ENCODE data around the gene AMPH. TPM values are rescaled to one million over a fixed set of nuclear protein-coding genes. Genes with fewer than 3 reads are reported as not detected.

The AMPH gene
- total and polyA plus RNA-seq, 8 donors = 0.90 to 12.5 (median 10.7) TPM

- no peak for ATAC-seq
- no peaks in the 10 kb centered on the region for H3K36me3 ChIP-seq
- intact Hi-C loops (cut with DNase I) = no loop called here
- DNase-seq = no peak
- H3K4me1 ChIP-seq = peaks cover 0 to 2% of the 10 kb centered on the region in 2 donors
- no peak overlapping the region for H3K4me3 ChIP-seq
- H3K27ac ChIP-seq = no peak overlapping the region
- H3K9me3 ChIP-seq = no peaks in the 10 kb centered on the region
- no peaks in the 10 kb centered on the region for H3K27me3 ChIP-seq
- no peak for TF ChIP-seq CTCF (IDR thresholded peaks at IDR 0.05)
Measured at GRCh38 chr7:38664972-38665371, 33.8 kb upstream of the AMPH start.

GRCh38 chr7:38660427-38661099 lies 29.4 kb upstream of the AMPH start:
- Histone ChIP-seq H3K27me3 (no peaks in the 10 kb centered on the region), H3K36me3 (no peaks in the 10 kb centered on the region), H3K27ac (no peak overlapping the region), H3K4me1 (peaks cover 0 to 19% of the 10 kb centered on the region in 2 donors), H3K9me3 (no peaks in the 10 kb centered on the region), H3K4me3 (no peak overlapping the region)
- ATAC-seq = peak; percentile 93
- no peak for DNase-seq
- intact Hi-C loops (cut with DNase I) = no loop called here
- TF ChIP-seq CTCF (IDR thresholded peaks at IDR 0.05) = peak; percentile 53 to 64

- Histone ChIP-seq H3K4me3 (no peak overlapping the region), H3K36me3 (no peaks in the 10 kb centered on the region), H3K27me3 (no peaks in the 10 kb centered on the region), H3K27ac (peak overlapping the region in 1 of 2 donors; percentile 47), H3K9me3 (no peaks in the 10 kb centered on the region), H3K4me1 (peaks cover 0 to 19% of the 10 kb centered on the region in 2 donors)
- no peak for TF ChIP-seq CTCF (IDR thresholded peaks at IDR 0.05)
- DNase-seq = no peak
- intact Hi-C loops (cut with DNase I) = loop anchor here in 1 of 2 donors (10.0 kb wide), 1 partner anchor 255 kb away; no protein-coding TSS in a partner anchor
- ATAC-seq = no peak
Measured at GRCh38 chr7:38659931-38660330, 28.8 kb upstream of the AMPH start.

- Histone ChIP-seq H3K4me1 (peaks cover 0 to 19% of the 10 kb centered on the region in 2 donors), H3K4me3 (no peak overlapping the region), H3K27me3 (no peaks in the 10 kb centered on the region), H3K9me3 (no peaks in the 10 kb centered on the region), H3K36me3 (no peaks in the 10 kb centered on the region), H3K27ac (peak overlapping the region in 1 of 2 donors; percentile 47)
- no peak for TF ChIP-seq CTCF (IDR thresholded peaks at IDR 0.05)
- DNase-seq (no peak), ATAC-seq (no peak)
- intact Hi-C loops (cut with DNase I) = loop anchor here in 1 of 2 donors (10.0 kb wide), 1 partner anchor 254 kb away; no protein-coding TSS in a partner anchor
Measured at GRCh38 chr7:38658921-38659320, 27.7 kb upstream of the AMPH start.

- intact Hi-C loops (cut with DNase I) = loop anchor here in 1 of 2 donors (10.0 kb wide), 1 partner anchor 252 kb away; no protein-coding TSS in a partner anchor
- Histone ChIP-seq H3K4me1 (peaks cover 0 to 19% of the 10 kb centered on the region in 2 donors), H3K9me3 (no peaks in the 10 kb centered on the region), H3K4me3 (no peak overlapping the region), H3K27me3 (no peaks in the 10 kb centered on the region), H3K27ac (peak overlapping the region in 1 of 2 donors; percentile 61), H3K36me3 (no peaks in the 10 kb centered on the region)
- TF ChIP-seq CTCF (IDR thresholded peaks at IDR 0.05) = no peak
- no peak for DNase-seq
- ATAC-seq = peak; percentile 47
Measured at GRCh38 chr7:38656968-38657367, 25.8 kb upstream of the AMPH start.

Data from left lung (tissue), 10 donors.